Measurements from ENCODE around the gene FBXL16.

GRCh38 chr16:643050-643368 lies 62.6 kb downstream of the FBXL16 start:
- TF ChIP-seq, protein P1, sequence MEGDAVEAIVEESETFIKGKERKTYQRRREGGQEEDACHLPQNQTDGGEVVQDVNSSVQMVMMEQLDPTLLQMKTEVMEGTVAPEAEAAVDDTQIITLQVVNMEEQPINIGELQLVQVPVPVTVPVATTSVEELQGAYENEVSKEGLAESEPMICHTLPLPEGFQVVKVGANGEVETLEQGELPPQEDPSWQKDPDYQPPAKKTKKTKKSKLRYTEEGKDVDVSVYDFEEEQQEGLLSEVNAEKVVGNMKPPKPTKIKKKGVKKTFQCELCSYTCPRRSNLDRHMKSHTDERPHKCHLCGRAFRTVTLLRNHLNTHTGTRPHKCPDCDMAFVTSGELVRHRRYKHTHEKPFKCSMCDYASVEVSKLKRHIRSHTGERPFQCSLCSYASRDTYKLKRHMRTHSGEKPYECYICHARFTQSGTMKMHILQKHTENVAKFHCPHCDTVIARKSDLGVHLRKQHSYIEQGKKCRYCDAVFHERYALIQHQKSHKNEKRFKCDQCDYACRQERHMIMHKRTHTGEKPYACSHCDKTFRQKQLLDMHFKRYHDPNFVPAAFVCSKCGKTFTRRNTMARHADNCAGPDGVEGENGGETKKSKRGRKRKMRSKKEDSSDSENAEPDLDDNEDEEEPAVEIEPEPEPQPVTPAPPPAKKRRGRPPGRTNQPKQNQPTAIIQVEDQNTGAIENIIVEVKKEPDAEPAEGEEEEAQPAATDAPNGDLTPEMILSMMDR (conservative IDR thresholded peaks at IDR 0.05; ENCODE audit: low read depth, low read length) = no peak
- no peak for TF ChIP-seq EZH2 (IDR thresholded peaks at IDR 0.05; ENCODE audit: borderline replicate concordance, low read depth, low read length, poor library complexity, severe bottlenecking)

Data from A673 (cell line).